ENCODE measurements around the gene LAMC3.

DNA sequence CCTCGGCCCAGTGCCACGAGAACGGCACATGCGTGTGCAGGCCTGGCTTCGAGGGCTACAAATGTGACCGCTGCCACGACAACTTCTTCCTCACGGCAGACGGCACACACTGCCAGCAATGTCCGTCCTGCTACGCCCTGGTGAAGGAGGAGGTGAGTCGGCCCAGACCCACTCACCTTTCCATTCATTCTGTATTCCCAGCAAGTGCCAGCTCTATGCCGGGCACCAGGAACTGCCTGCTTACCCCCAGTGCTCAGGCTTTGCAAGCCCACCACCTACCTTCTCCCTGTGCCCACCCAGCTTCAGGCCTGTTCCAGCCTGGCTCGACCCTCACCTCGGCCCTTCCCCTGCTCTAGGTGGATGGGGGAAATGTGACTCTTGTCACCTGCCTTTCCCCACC lies 60.7 kb downstream of the LAMC3 start:
- TF ChIP-seq, protein P1, sequence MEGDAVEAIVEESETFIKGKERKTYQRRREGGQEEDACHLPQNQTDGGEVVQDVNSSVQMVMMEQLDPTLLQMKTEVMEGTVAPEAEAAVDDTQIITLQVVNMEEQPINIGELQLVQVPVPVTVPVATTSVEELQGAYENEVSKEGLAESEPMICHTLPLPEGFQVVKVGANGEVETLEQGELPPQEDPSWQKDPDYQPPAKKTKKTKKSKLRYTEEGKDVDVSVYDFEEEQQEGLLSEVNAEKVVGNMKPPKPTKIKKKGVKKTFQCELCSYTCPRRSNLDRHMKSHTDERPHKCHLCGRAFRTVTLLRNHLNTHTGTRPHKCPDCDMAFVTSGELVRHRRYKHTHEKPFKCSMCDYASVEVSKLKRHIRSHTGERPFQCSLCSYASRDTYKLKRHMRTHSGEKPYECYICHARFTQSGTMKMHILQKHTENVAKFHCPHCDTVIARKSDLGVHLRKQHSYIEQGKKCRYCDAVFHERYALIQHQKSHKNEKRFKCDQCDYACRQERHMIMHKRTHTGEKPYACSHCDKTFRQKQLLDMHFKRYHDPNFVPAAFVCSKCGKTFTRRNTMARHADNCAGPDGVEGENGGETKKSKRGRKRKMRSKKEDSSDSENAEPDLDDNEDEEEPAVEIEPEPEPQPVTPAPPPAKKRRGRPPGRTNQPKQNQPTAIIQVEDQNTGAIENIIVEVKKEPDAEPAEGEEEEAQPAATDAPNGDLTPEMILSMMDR (IDR thresholded peaks at IDR 0.05): no peak
- TF ChIP-seq ZFX (IDR thresholded peaks at IDR 0.05; ENCODE audit: borderline replicate concordance): no peak
